Measurements from ENCODE around the gene NDUFB10. TPM values are rescaled to one million over a fixed set of nuclear protein-coding genes. Genes with fewer than 3 reads are reported as not detected.

Gene NDUFB10
- total RNA-seq, 1 donor from 2014 or later = 95.0 TPM

GRCh38 chr16:1989209-1990100 is 30.1 kb downstream of the NDUFB10 start, which contains the start of gene SYNGR3:
SYNGR3 (plus strand) TSS chr16:1989970; CDS start chr16:1990103, 133 bp downstream.
- no peak for DNase-seq (ENCODE audit: low spot score in 2 of 2, unreplicated experiment in 2 of 2)
- no peak for TF ChIP-seq CTCF (IDR thresholded peaks at IDR 0.05; ENCODE audit: unreplicated experiment)
- H3K36me3 Mint-ChIP-seq = peaks cover 9% of the 10 kb centered on the region
- no peak within 1 kb of the TSS for H3K27ac Mint-ChIP-seq
- H3K4me3 Mint-ChIP-seq = peak within 1 kb of the TSS; percentile 57
- H3K4me1 Mint-ChIP-seq = peaks cover 20% of the 10 kb centered on the region
- peaks cover 40% of the 10 kb centered on the region for H3K27me3 Mint-ChIP-seq (ENCODE audit: low read depth)
- H3K9me3 Mint-ChIP-seq = no peaks in the 10 kb centered on the region

GRCh38 chr16:1990101-1990350 is 30.7 kb downstream of the NDUFB10 start:
- H3K9me3 Mint-ChIP-seq = no peaks in the 10 kb centered on the region

GRCh38 chr16:1990351-1991134 is 31.2 kb downstream of the NDUFB10 start:
- no peak for TF ChIP-seq CTCF (IDR thresholded peaks at IDR 0.05; ENCODE audit: unreplicated experiment)
- H3K27ac Mint-ChIP-seq = no peak overlapping the region
- H3K27me3 Mint-ChIP-seq (ENCODE audit: low read depth) = peaks cover 40% of the 10 kb centered on the region
- H3K36me3 Mint-ChIP-seq = peaks cover 13% of the 10 kb centered on the region
- no peaks in the 10 kb centered on the region for H3K9me3 Mint-ChIP-seq
- no peak for DNase-seq (ENCODE audit: low spot score in 2 of 2, unreplicated experiment in 2 of 2)
- peaks cover 9% of the 10 kb centered on the region for H3K4me1 Mint-ChIP-seq
- H3K4me3 Mint-ChIP-seq = peak overlapping the region; percentile 47

More at GRCh38 chr16:1990101-1990350, 30.7 kb downstream of the NDUFB10 start:
- Mint-ChIP-seq H3K27me3 (ENCODE audit: low read depth) (peaks cover 40% of the 10 kb centered on the region), H3K36me3 (peaks cover 9% of the 10 kb centered on the region), H3K4me1 (peaks cover 14% of the 10 kb centered on the region), H3K27ac (no peak overlapping the region), H3K4me3 (no peak overlapping the region)
- no peak for DNase-seq (ENCODE audit: low spot score in 2 of 2, unreplicated experiment in 2 of 2)
- TF ChIP-seq CTCF (IDR thresholded peaks at IDR 0.05; ENCODE audit: unreplicated experiment) = no peak

- Mint-ChIP-seq H3K4me3 (peak overlapping the region; percentile 47), H3K9me3 (no peaks in the 10 kb centered on the region), H3K27ac (no peak overlapping the region), H3K27me3 (ENCODE audit: low read depth) (peaks cover 40% of the 10 kb centered on the region), H3K36me3 (peaks cover 15% of the 10 kb centered on the region), H3K4me1 (peaks cover 9% of the 10 kb centered on the region)
- no peak for DNase-seq (ENCODE audit: low spot score in 2 of 2, unreplicated experiment in 2 of 2)
- TF ChIP-seq CTCF (IDR thresholded peaks at IDR 0.05; ENCODE audit: unreplicated experiment) = no peak
Observed at GRCh38 chr16:1991135-1991551, 31.8 kb downstream of the NDUFB10 start.

GRCh38 chr16:1991588-1991947 is 32.2 kb downstream of the NDUFB10 start:
- Mint-ChIP-seq H3K27me3 (ENCODE audit: low read depth) (peaks cover 39% of the 10 kb centered on the region), H3K4me3 (peak overlapping the region; percentile 47)

More at GRCh38 chr16:1991588-1991947, 32.2 kb downstream of the NDUFB10 start:
- no peak for DNase-seq (ENCODE audit: low spot score in 2 of 2, unreplicated experiment in 2 of 2)
- TF ChIP-seq CTCF (IDR thresholded peaks at IDR 0.05; ENCODE audit: unreplicated experiment) = no peak
- Mint-ChIP-seq H3K36me3 (peaks cover 11% of the 10 kb centered on the region), H3K9me3 (no peaks in the 10 kb centered on the region), H3K4me1 (peaks cover 9% of the 10 kb centered on the region), H3K27ac (no peak overlapping the region)
